Epidermal melanocyte (primary cell): ENCODE data around the gene SPOCK1.

Source experiments
- DNase-seq: peaks from one replicate; pipeline ENCODE4 v3.0.0; 2011; ENCODE audit warnings: low spot score; ENCODE audit not compliant: insufficient read length

Gene SPOCK1

GRCh38 chr5:137366526-137366925, 132.6 kb downstream of the SPOCK1 start:
- DNase-seq, result no peak

- no peak for DNase-seq
These were observed 133.8 kb downstream of the SPOCK1 start for GRCh38 chr5:137365126-137365865.

GRCh38 chr5:137361280-137361679, 137.8 kb downstream of the SPOCK1 start:
- no peak for DNase-seq

- DNase-seq, result no peak
These were observed 138.5 kb downstream of the SPOCK1 start for GRCh38 chr5:137360607-137361006.

GRCh38 chr5:137359941-137360340, 139.2 kb downstream of the SPOCK1 start:
- no peak for DNase-seq

GRCh38 chr5:137357436-137357835, 141.7 kb downstream of the SPOCK1 start:
- DNase-seq, result no peak

- no peak for DNase-seq
These were observed 143.0 kb downstream of the SPOCK1 start for GRCh38 chr5:137356127-137356526.

- no peak for DNase-seq
These were observed 143.4 kb downstream of the SPOCK1 start for GRCh38 chr5:137355708-137356107.

GRCh38 chr5:137352095-137352494, 147.0 kb downstream of the SPOCK1 start:
- DNase-seq, result no peak

- no peak for DNase-seq
These were observed 148.3 kb downstream of the SPOCK1 start for GRCh38 chr5:137350791-137351190.

GRCh38 chr5:137348759-137349158, 150.4 kb downstream of the SPOCK1 start:
- DNase-seq, result no peak

- DNase-seq, result no peak
These were observed 151.3 kb downstream of the SPOCK1 start for GRCh38 chr5:137347865-137348264.

- no peak for DNase-seq
These were observed 152.8 kb downstream of the SPOCK1 start for GRCh38 chr5:137346281-137346680.

GRCh38 chr5:137345396-137345795, 153.7 kb downstream of the SPOCK1 start:
- no peak for DNase-seq

GRCh38 chr5:137344723-137345322, 154.3 kb downstream of the SPOCK1 start:
- no peak for DNase-seq

GRCh38 chr5:137344021-137344420, 155.1 kb downstream of the SPOCK1 start:
- DNase-seq, result no peak

- no peak for DNase-seq
These were observed 156.4 kb downstream of the SPOCK1 start for GRCh38 chr5:137342764-137343163.

- DNase-seq, result no peak
These were observed 157.3 kb downstream of the SPOCK1 start for GRCh38 chr5:137341831-137342230.

GRCh38 chr5:137340881-137341280, 158.2 kb downstream of the SPOCK1 start:
- no peak for DNase-seq

GRCh38 chr5:137336565-137337120, 162.5 kb downstream of the SPOCK1 start:
- DNase-seq, result no peak

GRCh38 chr5:137336161-137336560, 163.0 kb downstream of the SPOCK1 start:
- DNase-seq, result no peak

GRCh38 chr5:137335493-137335892, 163.6 kb downstream of the SPOCK1 start:
- DNase-seq, result no peak

GRCh38 chr5:137333928-137334327, 165.2 kb downstream of the SPOCK1 start:
- DNase-seq, result no peak
